VCaP (cell line): ENCODE results near the gene CNNM3.
"Not testable (repeated sequence)": the region's sequence is repeated elsewhere in the genome, so short reads cannot be mapped to it uniquely, and the experiment has no call there.

ENCODE experiments used
- H3K27ac ChIP-seq: fragments of 450-650 bp; 2 replicates; pipeline ENCODE4 v1.5.1; 2017
- CTCF ChIP-seq: fragments of 450-650 bp; conservative IDR thresholded peaks from 2 replicates; pipeline ENCODE4 v1.5.1; 2017; ENCODE audit warnings: mild to moderate bottlenecking, moderate library complexity

CNNM3 gene

GRCh38 chr2:96860065-96861029 lies 44.3 kb downstream of the CNNM3 start:
- H3K27ac ChIP-seq: no peak overlapping the region
- TF ChIP-seq CTCF: no peak

GRCh38 chr2:96861074-96861473 lies 45.0 kb downstream of the CNNM3 start:
- H3K27ac ChIP-seq: no peak overlapping the region
- no peak for TF ChIP-seq CTCF

GRCh38 chr2:96863056-96863455 lies 47.0 kb downstream of the CNNM3 start:
- H3K27ac ChIP-seq: not testable (repeated sequence)

GRCh38 chr2:96863575-96864342 lies 47.7 kb downstream of the CNNM3 start:
- no peak for TF ChIP-seq CTCF
- no peak overlapping the region for H3K27ac ChIP-seq

- no peak for TF ChIP-seq CTCF
- no peak overlapping the region for H3K27ac ChIP-seq
These were observed 48.4 kb downstream of the CNNM3 start for GRCh38 chr2:96864343-96865091.

- no peak overlapping the region for H3K27ac ChIP-seq
- TF ChIP-seq CTCF: no peak
These were observed 49.6 kb downstream of the CNNM3 start for GRCh38 chr2:96865654-96866053.

- TF ChIP-seq CTCF: no peak
- no peak overlapping the region for H3K27ac ChIP-seq
These were observed 50.1 kb downstream of the CNNM3 start for GRCh38 chr2:96866149-96866548.
